ENCODE measurements around the gene FIBCD1. TPM values are rescaled to one million over a fixed set of nuclear protein-coding genes. Genes with fewer than 3 reads are reported as not detected.

The FIBCD1 gene
- total and polyA plus RNA-seq, 2 of the 8 experiments (the other 6 are each of a cell fraction or from before 2014, with no cell fraction given), result 6.1 to 8.8 TPM

DNA sequence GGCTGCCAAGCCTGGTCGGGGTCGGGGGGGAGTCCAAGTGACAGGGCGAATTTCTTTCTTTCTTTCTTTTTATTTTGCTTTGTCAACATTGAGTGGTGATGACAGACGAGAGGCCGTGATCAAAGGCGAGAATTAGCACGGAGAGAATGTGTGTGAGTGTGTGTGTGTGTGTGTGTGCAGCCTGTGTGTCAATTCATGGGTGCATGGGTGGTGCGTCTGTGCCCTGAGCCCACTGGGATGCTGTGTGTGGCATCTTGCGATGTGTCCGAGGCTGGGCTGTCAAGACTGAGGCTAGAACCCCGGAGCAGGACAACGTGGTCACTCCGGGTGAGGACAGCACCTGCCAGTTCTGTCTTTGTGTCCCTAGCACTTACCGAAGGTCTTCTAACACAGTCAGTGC, 4.7 kb upstream of the FIBCD1 start:
- H2BK12ac ChIP-seq (ENCODE audit: low read depth, low read length), result no peak overlapping the region; the same call in 1 of the 2 replicates
- no peak overlapping the region for H4K91ac ChIP-seq (replicated peaks; ENCODE audit: insufficient read length, low read length)
- H3K23ac ChIP-seq (ENCODE audit: insufficient read length), result no peak overlapping the region
- H2AK5ac ChIP-seq (ENCODE audit: low read depth, low read length), result peak overlapping the region; percentile 61; the same call in 1 of the 2 replicates
- WGBS, 2 experiments (ENCODE audit: extremely low coverage in 1 of 2, insufficient coverage in 1 of 2, insufficient read length in 1 of 2, insufficient replicate concordance in 2 of 2, low coverage in 1 of 2, low lambda C conversion rate in 2 of 2, missing lambda C conversion rate in 1 of 2), result 82% methylated on average over 11 of the region's 14 CpGs; no CpG with 5 or more reads in 1 of the 2 experiments
- no peak overlapping the region for H3K27ac ChIP-seq (ENCODE audit: low read depth, low read length)
- H3K4ac ChIP-seq (replicated peaks; ENCODE audit: insufficient read length, low read depth, low read length), result no peak overlapping the region
- no peaks in the 10 kb centered on the region for H3K9me3 ChIP-seq (ENCODE audit: insufficient read depth in 2 of 2, low read depth in 1 of 2, low read length in 1 of 2)
- TF ChIP-seq SUZ12 (IDR thresholded peaks at IDR 0.05; ENCODE audit: low read length) (no peak), RAD21 (IDR thresholded peaks at IDR 0.05 in 1 of 2, conservative IDR thresholded peaks at IDR 0.05 in 1 of 2; ENCODE audit: low read depth in 2 of 2, low read length in 2 of 2) (no peak), TAF7 (optimal IDR thresholded peaks at IDR 0.05; ENCODE audit: borderline replicate concordance, low read depth, low read length) (no peak), RBBP5 (IDR thresholded peaks at IDR 0.05; ENCODE audit: borderline replicate concordance, low read depth, low read length) (no peak), KDM1A (IDR thresholded peaks at IDR 0.05; ENCODE audit: borderline replicate concordance, low read length) (no peak)
- H2BK15ac ChIP-seq (ENCODE audit: low read length), result peak overlapping the region; percentile 99
- no peak for FAIRE-seq
- peaks cover 7% of the 10 kb centered on the region; the same call in 1 of the 2 replicates for H3K23me2 ChIP-seq (ENCODE audit: low read depth, low read length)
- no peak overlapping the region for H3K4me3 ChIP-seq (ENCODE audit: extremely low read depth in 1 of 4, insufficient read depth in 2 of 4, low read depth in 3 of 4, low read length in 4 of 4)
- no peak overlapping the region for H2BK5ac ChIP-seq (ENCODE audit: low read depth, low read length)
- no peaks in the 10 kb centered on the region for H3K79me1 ChIP-seq (ENCODE audit: low read depth, low read length)
- no peak overlapping the region for H2BK120ac ChIP-seq (replicated peaks; ENCODE audit: low read depth, low read length)
- no peaks in the 10 kb centered on the region; a peak in 1 of 8 replicates for H3K36me3 ChIP-seq (ENCODE audit: control insufficient read depth in 2 of 4, insufficient read depth in 4 of 4, low read length in 3 of 4)
- POLR2A ChIA-PET (ENCODE audit: partially characterized antibody), result interaction anchor here (0.6 to 1.7 kb wide), 3 partner anchors 9 to 21 kb away, joined by 3 to 4 read pairs (median 3); no protein-coding TSS in a partner anchor
- no peak overlapping the region for H2BK20ac ChIP-seq (ENCODE audit: low read length)
- no peak overlapping the region for H3K4me2 ChIP-seq (ENCODE audit: insufficient read depth in 1 of 2, low read depth in 2 of 2, low read length in 2 of 2)
- H3K4me1 ChIP-seq (replicated peaks in 1 of 4; ENCODE audit: control insufficient read depth in 3 of 4, insufficient read depth in 4 of 4, low read length in 3 of 4), result peaks cover 0 to 13% (median 6%) of the 10 kb centered on the region in 4 experiments; a peak in 5 of 7 replicates
- H3K27me3 ChIP-seq (replicated peaks in 1 of 4; ENCODE audit: control insufficient read depth in 3 of 4, extremely low read depth in 1 of 4, insufficient read depth in 3 of 4, low read length in 3 of 4), result peaks cover 7 to 28% (median 18%) of the 10 kb centered on the region in 4 experiments
- H3K14ac ChIP-seq (ENCODE audit: insufficient read length), result no peak overlapping the region
- no peak overlapping the region for H4K5ac ChIP-seq (ENCODE audit: insufficient read length, low read depth, low read length)
- H3K56ac ChIP-seq (replicated peaks; ENCODE audit: insufficient read length, low read depth, low read length), result no peak overlapping the region
- no peak overlapping the region for H2AFZ ChIP-seq (ENCODE audit: low read length)
- no peak overlapping the region for H3K18ac ChIP-seq (ENCODE audit: extremely low read depth, low read length)
- no peak for DNase-seq (ENCODE audit: low read depth in 1 of 2, low spot score in 2 of 2)
- H4K20me1 ChIP-seq (replicated peaks in 1 of 2; ENCODE audit: control insufficient read depth in 1 of 2, insufficient read depth in 2 of 2, low read length in 2 of 2), result peaks cover 2 to 3% of the 10 kb centered on the region in 2 experiments
- no peak overlapping the region for H4K8ac ChIP-seq (ENCODE audit: extremely low read depth, insufficient read depth, low read length)
- CTCF ChIA-PET (ENCODE audit: partially characterized antibody), result interaction anchor here (0.6 to 8.2 kb wide), 8 partner anchors 10 to 243 kb away, joined by 3 to 69 read pairs (median 8); no protein-coding TSS in a partner anchor
- no peak overlapping the region for H3K9ac ChIP-seq (replicated peaks in 1 of 4; ENCODE audit: extremely low read depth in 1 of 4, low read depth in 3 of 4, low read length in 3 of 4)
- H3K79me2 ChIP-seq (ENCODE audit: control insufficient read depth in 1 of 2, insufficient read depth in 2 of 2, low read length in 2 of 2), result no peaks in the 10 kb centered on the region
